Esophagus squamous epithelium (tissue), 5 donors: ENCODE data around the gene PDE2A. TPM values are rescaled to one million over a fixed set of nuclear protein-coding genes. Genes with fewer than 3 reads are reported as not detected.

Source experiments
- DNase-seq: peaks from one replicate; lab custom pipeline; 2025; lab: John Stamatoyannopoulos, UW
- H3K27ac ChIP-seq, 4 donors: fragments of 200-600 bp; sonication (generic); one replicate each; pipeline ENCODE4 v1.5.1; 2016 to 2019; ENCODE audit warnings: mild to moderate bottlenecking in 1 of 4
- H3K27me3 ChIP-seq, 4 donors: fragments of 200-600 bp; sonication (generic); 1 replicate in 3 of 4; 2 replicates in 1 of 4; pipeline versions ENCODE4 v1.5.1 to v1.6.0; 2017 to 2021; ENCODE audit warnings: antibody characterized with exemption in 1 of 4
- H3K36me3 ChIP-seq, 3 donors: fragments of 200-600 bp; sonication (generic); one replicate each; pipeline ENCODE4 v1.5.1; 2016 to 2019
- H3K4me1 ChIP-seq, 3 donors: fragments of 200-600 bp; sonication (generic); one replicate each; pipeline ENCODE4 v1.5.1; 2017 to 2019
- H3K4me3 ChIP-seq, 4 donors: fragments of 200-600 bp; sonication (generic); 1 replicate in 3 of 4; 2 replicates in 1 of 4; pipeline ENCODE4 v1.5.1; 2016 to 2019; ENCODE audit warnings: mild to moderate bottlenecking in 2 of 4, moderate library complexity in 1 of 4
- H3K9me3 ChIP-seq, 3 donors: fragments of 200-600 bp; sonication (generic); one replicate each; pipeline ENCODE4 v1.5.1; 2016 to 2019
- CTCF ChIP-seq, 6 experiments: fragments of 450-650 bp in 4 of 6; fragments of 200-600 bp in 2 of 6; sonication (generic) in 2 of 6; IDR thresholded peaks; one replicate each; pipeline ENCODE4 v1.5.1; 2016 to 2019; ENCODE audit warnings: antibody characterized with exemption in 6 of 6, mild to moderate bottlenecking in 4 of 6, moderate library complexity in 4 of 6
- POLR2A ChIP-seq, 4 donors: fragments of 450-650 bp; IDR thresholded peaks; one replicate each; pipeline ENCODE4 v1.6.1; 2017; ENCODE audit warnings: antibody characterized with exemption in 4 of 4, mild to moderate bottlenecking in 4 of 4, moderate library complexity in 3 of 4
- WGBS, 2 donors: methylation state at CpG; one replicate each; pipeline ENCODE4 v1.1.5; 2018; 5-methylcytosine and 5-hydroxymethylcytosine counted together
- intact Hi-C: fragments of 100-400 bp; cut with DNase I; formaldehyde crosslinking; loops from one replicate; pipeline ENCODE4 v1.15.0; 2022
- total RNA-seq, 4 donors: library from RNA; depleted of rRNA; stranded (reverse); fragments of >200 nt; gene quantifications; one replicate each; pipeline ENCODE4 v1.1.0, GENCODE V29; 2016
- donor health status: DM: yes; HTN: yes; CAD: no.

The PDE2A gene
- total RNA-seq, 4 donors from 2014 or later: 5.6 to 38.3 (median 12.9) TPM

GRCh38 chr11:72721276-72721675 lies 47.1 kb upstream of the PDE2A start:
- TF ChIP-seq CTCF (IDR thresholded peaks at IDR 0.05) (no peak), POLR2A (IDR thresholded peaks at IDR 0.05) (no peak)
- Histone ChIP-seq H3K27me3 (no peaks in the 10 kb centered on the region), H3K9me3 (no peaks in the 10 kb centered on the region), H3K4me1 (peaks cover 43 to 95% (median 54%) of the 10 kb centered on the region in 3 donors), H3K4me3 (peak overlapping the region; percentile 55 to 81 (median 66)), H3K27ac (peak overlapping the region; percentile 77 to 97 (median 92)), H3K36me3 (peaks cover 0 to 28% (median 0%) of the 10 kb centered on the region in 3 donors)
- 6 to 14% methylated on average over 3 of the region's 3 CpGs for WGBS, 2 donors
- DNase-seq: no peak
- intact Hi-C loops: no loop called here

GRCh38 chr11:72720784-72721183 lies 46.6 kb upstream of the PDE2A start:
- Histone ChIP-seq H3K4me3 (peak overlapping the region; percentile 55 to 81 (median 66)), H3K9me3 (no peaks in the 10 kb centered on the region), H3K4me1 (peaks cover 43 to 98% (median 54%) of the 10 kb centered on the region in 3 donors), H3K27ac (peak overlapping the region; percentile 77 to 97 (median 92)), H3K27me3 (no peaks in the 10 kb centered on the region), H3K36me3 (peaks cover 0 to 28% (median 0%) of the 10 kb centered on the region in 3 donors)
- WGBS, 2 donors: 57 to 60% methylated on average over 2 to 3 of the region's 4 CpGs
- no peak for TF ChIP-seq CTCF (IDR thresholded peaks at IDR 0.05)
- intact Hi-C loops: no loop called here
- DNase-seq: no peak

GRCh38 chr11:72720047-72720446 lies 45.8 kb upstream of the PDE2A start:
- TF ChIP-seq POLR2A (IDR thresholded peaks at IDR 0.05) (no peak), CTCF (IDR thresholded peaks at IDR 0.05) (no peak)
- intact Hi-C loops: no loop called here
- 47 to 73% methylated on average over 2 to 3 of the region's 3 CpGs for WGBS, 2 donors
- peak overlapping the region; percentile 77 to 97 (median 92) for H3K27ac ChIP-seq
- H3K36me3 ChIP-seq: peaks cover 0 to 35% (median 0%) of the 10 kb centered on the region in 3 donors
- peak overlapping the region in 3 of 4 donors; percentile 65 to 81 (median 66) for H3K4me3 ChIP-seq
- H3K27me3 ChIP-seq: no peaks in the 10 kb centered on the region
- peaks cover 43 to 94% (median 53%) of the 10 kb centered on the region in 3 donors for H3K4me1 ChIP-seq
- H3K9me3 ChIP-seq: no peaks in the 10 kb centered on the region
- DNase-seq: no peak

- H3K4me1 ChIP-seq: peaks cover 43 to 94% (median 51%) of the 10 kb centered on the region in 3 donors
- no peak for TF ChIP-seq POLR2A (IDR thresholded peaks at IDR 0.05)
- no peak for TF ChIP-seq CTCF (IDR thresholded peaks at IDR 0.05)
- no peaks in the 10 kb centered on the region for H3K9me3 ChIP-seq
- H3K27ac ChIP-seq: peak overlapping the region in 2 of 4 donors; percentile 92 to 93
- intact Hi-C loops: no loop called here
- no peaks in the 10 kb centered on the region for H3K27me3 ChIP-seq
- DNase-seq: no peak
- peaks cover 0 to 40% (median 0%) of the 10 kb centered on the region in 3 donors for H3K36me3 ChIP-seq
- H3K4me3 ChIP-seq: peak overlapping the region in 2 of 4 donors; percentile 66 to 81
- 65 to 76% methylated on average over 4 of the region's 4 CpGs for WGBS, 2 donors
These were observed 45.3 kb upstream of the PDE2A start for GRCh38 chr11:72719551-72719950.

- 8 to 31% methylated on average over 2 of the region's 2 CpGs for WGBS, 2 donors
- Histone ChIP-seq H3K4me1 (peaks cover 43 to 91% (median 49%) of the 10 kb centered on the region in 3 donors), H3K27me3 (no peaks in the 10 kb centered on the region), H3K9me3 (no peaks in the 10 kb centered on the region), H3K36me3 (peaks cover 0 to 44% (median 0%) of the 10 kb centered on the region in 3 donors), H3K27ac (peak overlapping the region in 3 of 4 donors; percentile 10 to 93 (median 92)), H3K4me3 (peak overlapping the region in 1 of 4 donors; percentile 81)
- TF ChIP-seq POLR2A (IDR thresholded peaks at IDR 0.05) (no peak), CTCF (IDR thresholded peaks at IDR 0.05) (no peak)
- DNase-seq: no peak
- intact Hi-C loops: no loop called here
These were observed 44.9 kb upstream of the PDE2A start for GRCh38 chr11:72719144-72719543.
